ENCODE measurements around the gene PCSK1N.

Gene PCSK1N

GRCh38 chrX:48802089-48802904 is 33.1 kb downstream of the PCSK1N start:
- no peaks in the 10 kb centered on the region for H3F3A ChIP-seq (ENCODE audit: low read depth)
- H2AFZ ChIP-seq (ENCODE audit: low read length): peak overlapping the region; percentile 81
- H3K4me2 ChIP-seq (ENCODE audit: low read depth, low read length, poor library complexity, severe bottlenecking): peak overlapping the region; percentile 87
- peaks cover 11% of the 10 kb centered on the region; the same call in 1 of the 2 replicates for H3K79me2 ChIP-seq (ENCODE audit: insufficient read depth, low read length)
- no peak for TF ChIP-seq EZH2phosphoT487 (IDR thresholded peaks at IDR 0.05; ENCODE audit: borderline replicate concordance)
- TF ChIP-seq, protein P1, sequence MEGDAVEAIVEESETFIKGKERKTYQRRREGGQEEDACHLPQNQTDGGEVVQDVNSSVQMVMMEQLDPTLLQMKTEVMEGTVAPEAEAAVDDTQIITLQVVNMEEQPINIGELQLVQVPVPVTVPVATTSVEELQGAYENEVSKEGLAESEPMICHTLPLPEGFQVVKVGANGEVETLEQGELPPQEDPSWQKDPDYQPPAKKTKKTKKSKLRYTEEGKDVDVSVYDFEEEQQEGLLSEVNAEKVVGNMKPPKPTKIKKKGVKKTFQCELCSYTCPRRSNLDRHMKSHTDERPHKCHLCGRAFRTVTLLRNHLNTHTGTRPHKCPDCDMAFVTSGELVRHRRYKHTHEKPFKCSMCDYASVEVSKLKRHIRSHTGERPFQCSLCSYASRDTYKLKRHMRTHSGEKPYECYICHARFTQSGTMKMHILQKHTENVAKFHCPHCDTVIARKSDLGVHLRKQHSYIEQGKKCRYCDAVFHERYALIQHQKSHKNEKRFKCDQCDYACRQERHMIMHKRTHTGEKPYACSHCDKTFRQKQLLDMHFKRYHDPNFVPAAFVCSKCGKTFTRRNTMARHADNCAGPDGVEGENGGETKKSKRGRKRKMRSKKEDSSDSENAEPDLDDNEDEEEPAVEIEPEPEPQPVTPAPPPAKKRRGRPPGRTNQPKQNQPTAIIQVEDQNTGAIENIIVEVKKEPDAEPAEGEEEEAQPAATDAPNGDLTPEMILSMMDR (conservative IDR thresholded peaks at IDR 0.05; ENCODE audit: low read length): no peak
- H3K27me3 ChIP-seq (ENCODE audit: insufficient read depth, low read length, poor library complexity, severe bottlenecking): no peaks in the 10 kb centered on the region
- no peaks in the 10 kb centered on the region for H3K36me3 ChIP-seq (ENCODE audit: insufficient read depth, low read length)
- no peaks in the 10 kb centered on the region for H3K9me3 ChIP-seq (ENCODE audit: insufficient read depth, low read depth, low read length)
- peak overlapping the region; percentile 97 for H3K9ac ChIP-seq (ENCODE audit: low read depth, low read length, poor library complexity, severe bottlenecking)
- H3K4me1 ChIP-seq (ENCODE audit: insufficient read depth, low read length, poor library complexity, severe bottlenecking): peaks cover 14% of the 10 kb centered on the region
- peak overlapping the region; percentile 96 for H3K4me3 ChIP-seq (ENCODE audit: low read length, poor library complexity, severe bottlenecking)
- H4K20me1 ChIP-seq (ENCODE audit: insufficient read depth, low read length, poor library complexity, severe bottlenecking): no peaks in the 10 kb centered on the region
- H3K9me2 ChIP-seq (replicated peaks; ENCODE audit: low read depth, low read length): no peaks in the 10 kb centered on the region

DNA sequence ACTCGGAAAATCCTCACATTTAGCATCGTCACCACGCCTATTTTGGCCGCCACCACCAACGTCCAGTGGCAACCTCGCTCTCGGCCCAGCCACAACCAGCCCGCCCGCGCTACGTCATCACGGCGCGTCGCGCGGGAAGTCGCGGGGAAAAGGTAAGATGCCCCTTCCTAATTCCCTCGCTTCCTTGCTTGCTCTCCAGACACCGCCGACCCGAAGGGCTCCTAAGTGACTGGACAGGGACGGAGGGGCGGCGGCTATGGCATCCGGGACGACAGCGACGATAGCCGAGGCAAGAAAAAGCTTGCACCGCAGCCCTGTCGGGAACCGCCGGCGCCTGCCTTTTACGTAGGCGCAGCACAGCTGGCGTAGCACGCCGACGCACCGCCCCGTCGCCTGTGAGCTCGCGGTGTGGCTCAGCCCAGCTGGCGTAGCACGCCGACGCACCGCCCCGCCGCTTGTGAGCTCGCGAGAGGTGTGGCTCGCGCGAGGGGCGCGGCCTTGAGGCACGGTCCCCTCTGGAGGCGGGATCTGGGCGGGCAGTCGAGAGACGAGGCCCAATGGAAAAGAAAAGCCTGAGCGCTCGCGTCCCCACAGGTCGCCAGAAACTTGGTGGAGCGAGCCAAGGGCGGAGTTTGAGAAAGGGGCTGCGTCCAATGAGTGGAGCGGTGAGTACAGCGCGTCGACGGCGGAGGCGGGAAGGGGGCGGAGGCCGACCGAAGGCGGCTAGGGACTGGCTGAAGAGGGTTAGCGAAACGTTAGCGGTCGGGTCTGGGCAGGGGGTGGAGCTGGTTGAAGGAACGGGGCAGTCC is 33.9 kb downstream of the PCSK1N start, which contains the start of gene HDAC6:
TSS of gene HDAC6 (plus strand) at position 788 of the 809 bp plus-strand sequence. CDS start 626 bp downstream, outside the sequence.
- Histone ChIP-seq H3K9me2 (replicated peaks; ENCODE audit: low read depth, low read length) (no peaks in the 10 kb centered on the region), H3K9ac (ENCODE audit: low read depth, low read length, poor library complexity, severe bottlenecking) (peak within 1 kb of the TSS; percentile 97), H2AFZ (ENCODE audit: low read length) (peak within 1 kb of the TSS; percentile 81), H3F3A (ENCODE audit: low read depth) (no peaks in the 10 kb centered on the region), H3K79me2 (ENCODE audit: insufficient read depth, low read length) (peaks cover 11% of the 10 kb centered on the region; the same call in 1 of the 2 replicates), H3K36me3 (ENCODE audit: insufficient read depth, low read length) (no peaks in the 10 kb centered on the region), H3K4me3 (ENCODE audit: low read length, poor library complexity, severe bottlenecking) (peak within 1 kb of the TSS; percentile 96), H3K9me3 (ENCODE audit: insufficient read depth, low read depth, low read length) (no peaks in the 10 kb centered on the region), H3K4me1 (ENCODE audit: insufficient read depth, low read length, poor library complexity, severe bottlenecking) (peaks cover 14% of the 10 kb centered on the region), H3K27me3 (ENCODE audit: insufficient read depth, low read length, poor library complexity, severe bottlenecking) (no peaks in the 10 kb centered on the region), H4K20me1 (ENCODE audit: insufficient read depth, low read length, poor library complexity, severe bottlenecking) (no peaks in the 10 kb centered on the region), H3K4me2 (ENCODE audit: low read depth, low read length, poor library complexity, severe bottlenecking) (peak within 1 kb of the TSS; percentile 92)
- no peak for TF ChIP-seq EZH2phosphoT487 (IDR thresholded peaks at IDR 0.05; ENCODE audit: borderline replicate concordance)
- TF ChIP-seq, protein P1 (conservative IDR thresholded peaks at IDR 0.05; ENCODE audit: low read length): no peak

GRCh38 chrX:48800574-48801279 is 34.7 kb downstream of the PCSK1N start:
- Histone ChIP-seq H3K9me2 (replicated peaks; ENCODE audit: low read depth, low read length) (no peaks in the 10 kb centered on the region), H3K36me3 (ENCODE audit: insufficient read depth, low read length) (no peaks in the 10 kb centered on the region), H3K4me3 (ENCODE audit: low read length, poor library complexity, severe bottlenecking) (peak overlapping the region; percentile 85), H4K20me1 (ENCODE audit: insufficient read depth, low read length, poor library complexity, severe bottlenecking) (no peaks in the 10 kb centered on the region), H3K27me3 (ENCODE audit: insufficient read depth, low read length, poor library complexity, severe bottlenecking) (no peaks in the 10 kb centered on the region), H3K9me3 (ENCODE audit: insufficient read depth, low read depth, low read length) (no peaks in the 10 kb centered on the region), H3K79me2 (ENCODE audit: insufficient read depth, low read length) (peaks cover 11% of the 10 kb centered on the region; the same call in 1 of the 2 replicates), H3K9ac (ENCODE audit: low read depth, low read length, poor library complexity, severe bottlenecking) (peak overlapping the region; percentile 88), H2AFZ (ENCODE audit: low read length) (peak overlapping the region; percentile 72), H3K4me1 (ENCODE audit: insufficient read depth, low read length, poor library complexity, severe bottlenecking) (peaks cover 14% of the 10 kb centered on the region), H3K4me2 (ENCODE audit: low read depth, low read length, poor library complexity, severe bottlenecking) (peak overlapping the region; percentile 92), H3F3A (ENCODE audit: low read depth) (no peaks in the 10 kb centered on the region)
- TF ChIP-seq EZH2phosphoT487 (IDR thresholded peaks at IDR 0.05; ENCODE audit: borderline replicate concordance): no peak
- TF ChIP-seq, protein P1 (conservative IDR thresholded peaks at IDR 0.05; ENCODE audit: low read length): no peak

Measured in Loucy (cell line).